Inflammatory macrophage treated with lipopolysaccharide for 1 hour (primary cell): Measurements from ENCODE around the gene PDZD2.
A peak's percentile ranks its signal among the peaks of the same experiment; 100 is the strongest.
"Not testable (repeated sequence)": the region's sequence is repeated elsewhere in the genome, so short reads cannot be mapped to it uniquely, and the experiment has no call there.

Source experiments
- DNase-seq, 2 donors: peaks; one replicate each; pipeline ENCODE4 v3.0.0-alpha.2; 2020 to 2022

PDZD2 gene

DNA sequence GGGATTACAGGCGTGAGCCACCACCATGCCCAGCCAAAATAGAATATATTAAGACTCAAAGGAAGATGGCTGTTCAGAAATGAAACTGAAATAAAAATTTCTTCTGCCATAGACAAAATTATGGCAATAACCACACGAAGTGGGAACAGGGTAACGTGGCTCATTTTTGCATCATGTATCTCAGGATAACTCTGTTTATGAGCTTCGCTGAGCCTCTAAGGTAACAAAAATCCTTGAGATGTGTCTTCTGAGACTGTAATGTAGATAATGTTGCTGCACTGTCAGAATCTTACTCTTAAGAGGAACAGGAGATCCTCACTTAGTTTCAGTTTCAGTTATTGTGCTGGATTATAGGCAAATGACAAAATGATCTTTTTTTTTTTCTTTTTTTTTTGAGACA is 381.3 kb downstream of the PDZD2 start:
- DNase-seq = peak; percentile 69 to 70

DNA sequence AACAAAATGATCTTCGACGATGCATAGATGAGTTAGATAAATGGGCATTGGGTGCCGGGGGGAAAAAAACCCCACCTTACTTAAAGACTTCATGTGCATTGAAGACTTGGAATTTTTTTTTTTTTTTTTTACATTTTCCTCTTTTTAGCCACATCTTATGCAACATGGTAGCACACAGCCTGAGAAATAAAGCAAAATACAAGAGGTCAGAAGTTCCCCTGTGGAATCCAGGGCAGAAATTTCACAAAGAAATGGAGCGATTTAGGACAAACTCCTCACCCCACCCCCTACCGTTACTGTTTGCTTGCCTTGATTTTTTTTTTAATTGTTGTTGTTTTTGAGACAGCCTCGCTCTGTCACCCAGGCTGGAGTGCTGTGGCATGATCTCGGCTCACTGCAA is 382.0 kb downstream of the PDZD2 start:
- DNase-seq = peak; percentile 34 to 66

DNA sequence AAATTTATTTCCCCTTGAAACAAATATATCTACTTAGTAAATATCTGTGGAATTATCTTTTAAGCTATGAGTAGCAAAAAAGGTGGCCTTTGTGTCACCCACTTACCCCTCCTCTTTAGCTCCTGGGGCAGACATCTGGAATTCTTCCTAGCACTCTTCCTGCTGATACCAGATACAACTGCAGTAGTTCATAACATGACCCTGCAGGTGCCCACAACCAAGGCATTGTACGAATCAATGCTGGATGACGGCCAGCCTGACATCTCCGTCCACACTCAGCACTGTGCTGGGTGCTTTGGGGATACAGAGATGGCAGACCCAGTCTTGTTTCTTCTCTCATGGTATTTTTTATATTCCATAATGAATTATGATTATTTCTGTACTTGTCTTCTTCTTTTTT is 382.8 kb downstream of the PDZD2 start:
- DNase-seq = no peak

DNA sequence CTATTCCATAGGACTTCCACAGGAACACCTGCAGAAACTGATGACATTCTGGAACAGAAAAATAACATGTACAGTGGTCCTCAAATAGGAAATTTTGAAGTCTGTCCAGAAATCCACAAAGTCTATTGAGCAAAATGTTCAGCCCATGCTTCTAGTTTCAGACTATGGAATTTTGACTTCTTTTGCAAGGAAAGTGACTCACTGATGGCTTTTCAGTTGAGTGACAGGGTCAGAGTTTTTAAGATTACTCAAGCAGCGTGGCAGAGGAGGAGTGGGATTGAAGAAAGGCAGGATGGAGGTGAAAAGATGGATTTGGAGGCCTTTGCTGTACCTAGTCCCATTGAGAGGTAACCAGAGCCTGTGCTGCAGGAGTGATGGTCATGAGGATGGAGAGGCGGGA is 383.7 kb downstream of the PDZD2 start:
- peak; percentile 53 to 66 for DNase-seq

DNA sequence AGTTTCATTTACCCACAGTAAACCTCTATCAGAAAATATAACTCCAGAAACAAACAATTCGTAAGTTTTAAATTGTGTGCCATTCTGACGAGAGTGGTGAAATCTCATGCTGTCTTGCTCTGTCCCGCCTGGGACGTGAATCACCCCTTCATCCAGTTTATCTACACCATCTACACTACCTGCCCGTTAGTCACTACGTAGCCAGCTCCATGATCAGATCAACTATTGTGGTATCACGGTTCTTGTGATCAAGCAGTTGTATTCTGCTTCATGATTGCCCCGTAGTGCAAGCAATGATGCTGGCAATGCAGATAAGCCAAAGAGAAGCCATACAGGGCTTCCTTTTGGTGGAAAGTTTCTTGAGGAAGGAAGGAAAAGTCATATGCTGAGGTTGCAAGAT is 384.9 kb downstream of the PDZD2 start:
- no peak for DNase-seq

DNA sequence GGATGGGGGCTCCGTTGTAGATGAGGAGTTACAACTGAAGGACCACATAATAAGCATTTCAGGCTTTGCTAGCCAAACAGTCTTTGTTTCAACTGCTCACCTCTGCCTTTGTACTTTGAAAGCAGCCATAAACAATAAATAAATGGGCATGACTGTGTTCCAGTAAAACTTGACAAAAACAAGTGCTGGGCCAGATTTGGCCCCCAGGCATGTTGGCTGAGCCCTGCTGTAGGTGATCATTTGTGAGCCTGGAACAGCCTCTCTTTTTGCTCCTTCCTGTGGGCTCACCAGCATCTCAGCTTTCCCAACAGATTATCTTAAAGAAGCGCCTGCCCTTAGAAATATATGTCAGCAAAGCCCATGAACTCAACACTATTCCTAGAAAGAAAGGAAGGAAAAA is 385.8 kb downstream of the PDZD2 start:
- DNase-seq = no peak

DNA sequence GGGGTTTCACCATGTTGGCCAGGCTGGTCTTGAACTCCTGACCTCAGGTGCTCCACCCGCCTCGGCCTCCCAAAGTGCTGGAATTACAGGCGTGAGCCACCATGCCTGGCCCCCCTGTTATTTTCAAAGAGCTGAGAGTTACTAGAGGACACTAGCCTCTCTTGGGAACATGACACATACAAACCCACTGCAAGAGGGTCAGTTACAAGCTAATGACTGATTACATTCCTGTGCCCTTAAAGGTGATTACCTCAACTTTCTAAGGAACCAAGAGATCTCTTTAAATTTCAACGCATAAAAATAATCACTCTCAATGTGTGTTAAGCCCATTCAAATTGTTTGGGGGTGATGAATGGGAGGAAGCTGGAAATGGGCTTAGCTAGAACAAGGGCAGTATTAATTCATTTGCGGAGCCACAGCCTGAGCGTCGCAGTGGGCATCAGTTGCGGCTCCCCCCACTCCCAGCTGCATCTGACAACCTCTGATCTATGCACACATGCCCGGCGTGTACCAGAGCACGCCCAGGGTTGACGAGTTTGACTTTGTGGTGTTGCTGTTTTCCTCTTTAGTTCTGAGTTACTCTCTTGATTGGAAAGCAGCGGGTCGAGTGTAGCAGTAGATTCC is 388.3 kb downstream of the PDZD2 start:
- DNase-seq = no peak

DNA sequence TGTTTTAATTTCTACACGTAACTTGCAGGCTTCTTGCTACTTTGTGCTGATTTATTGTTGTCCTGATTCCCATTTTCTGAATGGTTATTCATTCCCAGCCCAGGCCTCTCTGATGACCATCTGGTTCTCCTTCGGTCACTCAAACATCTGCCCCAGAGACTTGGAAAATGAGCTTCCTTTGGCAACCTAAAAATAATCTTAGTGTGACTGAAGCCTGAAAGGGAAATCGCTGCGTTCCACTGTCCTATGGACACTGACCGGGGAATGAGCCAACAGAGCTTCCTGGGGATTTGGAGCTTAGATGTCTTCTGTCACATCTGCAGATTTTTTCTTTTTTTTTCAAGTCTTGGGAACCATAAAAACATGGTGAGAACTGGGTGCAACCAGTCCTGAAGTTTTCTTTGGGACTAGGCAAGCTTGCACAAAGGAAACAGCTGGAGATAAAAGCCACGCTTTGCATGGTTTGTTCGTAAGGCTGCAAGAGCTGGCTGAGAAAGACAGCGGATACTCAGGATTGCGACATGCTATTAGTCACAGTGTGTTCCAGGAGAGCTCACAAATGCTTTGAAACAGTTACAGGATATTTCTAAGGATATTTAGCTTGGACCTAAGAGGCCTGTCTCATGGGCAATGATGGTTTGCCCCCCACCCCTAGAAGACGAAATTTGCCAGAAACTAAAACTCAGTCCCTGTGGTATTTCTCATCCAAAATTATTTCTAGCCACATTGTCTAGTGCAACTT is 389.0 kb downstream of the PDZD2 start:
- peak; percentile 84 to 86 for DNase-seq

DNA sequence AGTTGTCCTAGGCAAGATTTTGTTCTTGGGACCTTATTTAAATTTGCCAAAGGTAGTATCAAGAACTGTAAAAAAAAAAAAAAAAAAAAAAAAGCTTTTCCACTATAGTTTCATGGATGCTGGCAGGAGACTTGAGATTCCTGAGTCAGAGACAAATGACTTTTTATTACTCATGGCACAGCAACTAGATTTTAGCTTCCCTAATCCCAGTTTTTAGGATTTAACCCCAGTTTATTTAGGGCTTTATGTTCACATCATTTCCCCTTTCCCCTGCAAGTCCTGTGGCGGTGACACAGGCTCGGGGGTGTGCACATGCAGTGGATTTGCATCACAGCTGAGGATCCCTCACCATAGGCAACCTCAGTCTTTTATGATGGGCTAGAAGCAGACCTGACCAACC is 390.3 kb downstream of the PDZD2 start:
- DNase-seq = peak; percentile 74 to 93

DNA sequence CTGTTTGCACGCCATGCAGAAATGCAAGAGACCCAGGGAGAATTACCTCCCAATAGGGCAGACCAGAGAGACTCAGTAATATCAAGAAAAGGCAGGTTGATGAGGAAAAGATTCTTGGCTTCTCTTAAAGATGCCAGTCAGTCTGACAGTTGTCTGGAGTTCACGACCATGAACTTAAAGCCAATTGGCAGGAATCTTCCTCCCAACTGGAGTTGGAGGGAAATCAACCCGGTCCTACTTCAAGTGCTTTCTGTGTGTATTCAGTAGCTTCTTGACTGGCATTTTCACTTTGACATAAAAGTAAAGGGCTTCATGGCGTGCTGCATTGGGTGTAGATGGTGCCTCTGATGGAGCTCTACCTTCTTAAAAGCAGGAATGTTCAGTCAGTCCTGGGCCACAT is 390.9 kb downstream of the PDZD2 start:
- DNase-seq = no peak

DNA sequence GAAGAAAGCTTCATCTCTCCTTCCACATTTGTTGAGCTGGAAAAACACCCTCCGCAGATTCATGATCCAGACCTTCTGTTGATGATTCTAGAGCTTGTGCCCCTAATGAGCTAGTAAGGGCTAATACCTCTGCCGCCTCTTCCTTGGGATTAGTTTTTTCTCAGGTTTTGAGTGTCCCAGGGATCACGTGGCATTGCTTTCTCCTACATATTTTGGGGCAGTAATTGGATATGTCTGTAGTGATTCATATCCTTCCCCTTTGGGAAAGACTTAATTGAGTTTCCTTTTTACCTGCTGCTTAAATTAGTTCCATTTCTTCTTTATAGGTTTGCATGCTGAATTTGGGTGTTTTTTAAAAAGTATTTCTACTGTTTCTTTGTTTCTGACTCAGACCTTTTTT is 391.3 kb downstream of the PDZD2 start:
- no peak for DNase-seq

DNA sequence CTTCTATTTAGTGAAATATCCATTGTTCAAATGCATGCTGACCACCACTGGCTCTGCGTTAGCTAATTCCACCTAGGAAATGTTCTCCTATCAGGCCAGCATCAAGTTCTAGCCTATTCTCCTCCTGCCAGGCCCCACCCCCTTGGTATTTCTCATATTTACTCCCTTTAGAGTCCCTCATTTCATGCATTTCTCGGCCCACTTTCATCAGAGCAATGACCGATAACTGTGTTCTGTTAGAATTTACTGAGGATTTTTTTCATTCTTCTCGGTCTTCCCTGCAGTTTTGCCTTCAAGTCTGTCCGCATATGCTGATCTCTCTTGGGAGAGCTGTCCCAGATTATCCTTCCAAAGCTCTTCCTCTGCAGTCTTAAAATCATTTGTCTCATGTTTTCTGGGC is 391.8 kb downstream of the PDZD2 start:
- no peak for DNase-seq

DNA sequence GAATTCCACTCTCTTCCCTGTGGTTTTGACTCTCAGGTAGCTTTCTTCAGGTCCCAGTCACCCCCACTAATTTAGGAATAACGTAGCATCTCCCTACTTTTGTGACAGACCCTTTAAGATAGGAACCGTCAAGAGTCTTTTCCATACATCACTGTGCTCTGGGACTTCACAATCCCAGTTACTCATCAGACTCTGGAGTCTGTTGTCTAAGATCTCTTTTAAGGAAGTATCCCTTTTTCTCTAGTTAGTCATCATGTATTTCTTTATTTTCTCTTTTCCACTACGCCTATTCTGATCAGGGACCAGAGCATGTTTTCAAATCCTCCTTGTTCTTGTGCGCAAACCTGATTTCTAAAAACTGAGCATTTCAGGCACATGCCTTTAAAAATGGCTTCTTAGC is 392.2 kb downstream of the PDZD2 start:
- DNase-seq = peak; percentile 50 to 74

DNA sequence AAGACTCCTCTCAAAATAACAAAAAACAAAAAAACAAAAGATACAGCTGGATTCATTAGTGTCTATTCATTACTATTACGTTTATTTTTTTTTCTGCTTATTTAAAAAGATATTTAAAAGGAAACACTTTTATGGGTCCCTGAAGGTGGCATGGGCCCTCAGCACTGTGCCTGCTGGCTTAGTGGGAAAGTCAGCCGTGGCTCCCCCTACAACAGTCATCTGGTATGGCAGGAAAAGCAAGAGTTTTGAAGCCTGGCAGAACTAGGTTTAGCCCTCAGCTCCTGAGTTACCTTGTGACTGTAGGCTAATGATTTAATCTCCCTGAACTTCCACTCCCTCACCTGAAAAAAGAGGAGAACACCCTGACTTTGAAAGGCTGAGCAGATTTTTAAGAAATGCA is 399.6 kb downstream of the PDZD2 start:
- DNase-seq = no peak

DNA sequence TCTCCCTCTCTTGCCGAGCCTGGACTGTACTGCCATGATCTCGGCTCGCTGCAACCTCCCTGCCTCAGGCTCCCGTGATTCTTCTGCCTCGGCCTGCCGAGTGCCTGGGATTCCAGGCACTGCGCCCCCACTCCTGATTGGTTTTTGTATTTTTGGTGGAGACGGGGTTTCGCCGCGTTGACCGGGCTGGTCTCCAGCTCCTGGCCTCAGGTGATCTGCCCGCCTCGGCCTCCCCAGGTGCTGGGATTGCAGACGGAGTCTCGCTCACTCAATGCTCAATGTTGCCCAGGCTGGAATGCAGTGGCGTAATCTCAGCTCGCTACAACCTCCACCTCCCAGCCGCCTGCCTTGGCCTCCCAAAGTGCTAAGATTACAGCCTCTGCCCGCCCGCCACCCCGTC is 400.2 kb downstream of the PDZD2 start:
- not testable (repeated sequence) for DNase-seq

DNA sequence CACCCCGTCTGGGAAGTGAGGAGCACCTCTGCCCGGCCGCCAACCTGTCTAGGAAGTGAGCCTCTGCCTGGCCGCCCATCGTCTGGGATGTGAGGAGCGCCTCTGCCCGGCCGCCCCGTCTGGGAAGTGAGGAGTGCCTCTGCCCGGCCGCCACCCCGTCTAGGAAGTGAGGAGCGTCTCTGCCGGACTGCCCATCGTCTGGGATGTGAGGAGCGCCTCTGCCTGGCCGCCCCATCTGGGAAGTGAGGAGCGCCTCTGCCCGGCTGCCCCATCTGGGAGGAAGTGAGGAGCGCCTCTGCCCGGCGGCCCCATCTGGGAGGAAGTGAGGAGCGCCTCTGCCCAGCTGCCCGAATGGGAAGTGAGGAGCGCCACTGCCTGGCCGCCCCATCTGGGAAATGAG is 400.7 kb downstream of the PDZD2 start:
- not testable (repeated sequence) for DNase-seq

DNA sequence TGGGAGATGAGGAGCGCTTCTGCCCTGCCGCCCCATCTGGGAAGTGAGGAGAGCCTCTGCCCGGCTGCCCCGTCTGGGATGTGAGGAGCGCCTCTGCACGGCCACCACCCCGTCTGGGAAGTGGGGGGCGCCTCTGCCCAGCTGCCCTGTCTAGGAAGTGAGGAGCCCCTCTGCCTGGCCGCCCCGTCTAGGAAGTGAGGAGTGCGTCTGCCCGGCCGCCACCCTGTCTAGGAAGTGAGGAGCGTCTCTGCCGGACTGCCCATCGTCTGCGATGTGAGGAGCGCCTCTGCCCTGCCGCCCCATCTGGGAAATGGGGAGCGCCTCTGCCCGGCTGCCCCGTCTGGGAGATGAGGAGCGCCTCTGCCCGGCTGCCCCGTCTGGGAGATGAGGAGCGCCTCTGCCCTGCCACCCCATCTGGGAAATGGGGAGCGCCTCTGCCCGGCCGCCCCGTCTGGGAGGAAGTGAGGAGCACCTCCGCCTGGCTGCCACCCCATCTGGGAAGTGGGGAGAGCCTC is 401.3 kb downstream of the PDZD2 start:
- DNase-seq = not testable (repeated sequence)

DNA sequence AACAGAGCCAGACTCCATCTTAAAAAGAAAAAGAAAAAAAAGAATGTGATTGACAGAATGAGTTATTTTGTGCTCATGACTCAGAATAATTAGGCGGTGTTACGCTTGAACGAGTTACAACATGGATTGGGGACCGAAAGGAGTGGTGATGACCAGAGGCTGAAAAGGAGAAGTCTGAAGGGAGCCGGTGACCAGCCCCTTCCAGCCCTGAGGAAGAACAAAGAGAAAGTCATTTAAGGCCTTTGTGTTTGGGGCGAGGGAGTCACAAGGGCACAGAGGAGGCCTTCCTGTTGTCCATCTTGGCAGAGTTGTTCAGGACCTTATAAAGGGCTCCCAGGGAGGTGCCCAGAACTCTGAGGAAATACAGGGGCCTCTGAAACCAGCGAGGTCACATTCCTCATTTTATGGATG is 403.6 kb downstream of the PDZD2 start:
- peak; percentile 79 to 93 for DNase-seq

DNA sequence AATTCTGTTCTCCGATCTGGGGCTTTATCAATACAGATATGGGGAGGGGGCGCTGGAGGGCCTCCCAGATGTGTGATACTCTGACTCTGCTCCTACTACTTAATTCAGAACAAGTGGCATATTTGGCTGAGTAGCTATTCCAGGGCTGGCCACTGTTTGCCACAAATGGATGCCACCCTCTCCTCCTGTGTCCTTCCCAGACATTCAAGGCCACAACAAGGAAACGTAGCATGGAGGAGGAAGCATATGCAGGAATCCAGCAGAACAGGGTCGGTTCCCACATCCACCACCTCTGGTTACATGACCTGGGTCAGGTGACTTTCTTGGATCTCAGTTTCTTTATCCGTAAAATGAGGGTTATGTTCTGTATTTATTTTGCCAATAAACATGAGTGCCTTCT is 404.2 kb downstream of the PDZD2 start:
- DNase-seq = no peak

DNA sequence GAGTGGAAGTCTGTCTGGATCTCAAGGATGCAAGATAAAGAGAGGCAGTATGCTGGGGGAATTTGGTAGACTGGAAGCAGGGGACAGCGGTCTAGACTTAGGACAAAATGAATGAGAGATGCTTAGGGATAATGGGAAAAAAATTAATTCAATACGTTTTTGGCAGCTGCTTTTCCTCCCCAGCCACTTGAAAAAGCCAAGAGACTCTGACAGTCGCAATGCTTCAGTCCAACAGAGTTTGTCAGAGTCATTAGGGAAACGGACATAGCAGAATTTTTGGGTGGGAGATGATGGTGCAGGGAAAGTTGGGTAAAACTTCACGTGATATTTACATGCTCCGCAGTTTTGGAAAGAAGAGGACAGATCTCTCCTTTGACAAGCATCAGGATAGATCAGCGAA is 405.5 kb downstream of the PDZD2 start:
- no peak for DNase-seq

DNA sequence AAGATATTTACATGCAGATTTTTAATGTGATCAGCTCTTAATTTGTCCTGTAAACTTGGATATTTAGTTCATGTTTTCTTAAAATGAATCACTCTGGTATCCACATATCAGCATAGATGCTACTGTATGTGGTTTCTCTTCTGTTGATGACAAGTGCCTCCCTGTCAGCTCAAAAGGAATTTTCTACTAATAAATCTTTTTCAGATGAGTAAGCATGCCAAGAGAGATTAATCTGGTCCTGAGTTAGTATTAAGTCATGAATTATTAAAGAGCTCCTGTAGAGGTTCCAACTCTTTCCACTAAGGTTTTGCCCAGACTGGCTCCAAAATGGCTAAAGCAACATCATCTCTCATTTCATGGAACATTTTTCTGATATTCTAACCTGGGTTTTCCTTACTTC is 406.0 kb downstream of the PDZD2 start:
- no peak for DNase-seq

DNA sequence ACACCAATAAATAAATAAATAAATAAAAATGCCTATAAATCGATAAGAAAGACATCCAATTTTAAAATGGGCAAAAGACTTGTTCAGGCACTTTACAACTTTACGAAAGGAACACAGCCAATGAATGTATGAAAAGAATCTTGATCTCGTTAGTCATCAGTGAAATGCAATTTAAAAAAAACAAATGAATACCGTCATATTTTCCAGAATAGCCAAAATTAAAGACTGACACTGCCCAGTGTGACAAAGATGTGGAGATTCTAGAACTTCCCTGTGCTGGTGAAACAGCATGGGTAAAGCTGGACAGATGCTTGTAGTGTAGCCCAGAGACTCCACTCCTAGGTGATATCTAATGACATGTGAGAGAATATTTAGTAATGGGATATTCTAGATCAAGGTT is 408.1 kb downstream of the PDZD2 start:
- no peak for DNase-seq

DNA sequence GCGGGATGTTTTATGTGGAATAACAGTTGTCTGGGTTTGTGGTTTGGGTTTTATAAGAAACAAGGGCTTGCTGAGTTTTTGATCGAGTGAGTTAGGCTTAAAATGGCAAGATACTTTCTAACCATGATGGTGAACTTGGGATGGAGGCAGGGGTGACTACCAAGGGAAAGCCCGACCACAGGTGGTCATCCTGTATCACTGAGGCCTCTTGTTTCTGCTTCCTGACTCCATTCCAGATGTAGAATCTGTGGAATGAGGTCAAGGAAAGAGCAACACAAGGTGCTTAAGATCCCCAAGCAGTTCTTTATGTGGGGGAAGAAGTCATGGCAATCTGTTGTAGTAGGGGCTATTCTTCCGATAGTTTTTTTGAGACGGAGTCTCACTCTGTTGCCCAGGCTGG is 412.9 kb downstream of the PDZD2 start:
- DNase-seq = no peak
